ENCODE data around the gene PACSIN1.

- TF ChIP-seq ARNTL (CRISPR knock-in tag; IDR thresholded peaks at IDR 0.05; ENCODE audit: borderline replicate concordance, low read depth) (no peak), PPARA (CRISPR knock-in tag; IDR thresholded peaks at IDR 0.05; ENCODE audit: borderline replicate concordance) (no peak), PATZ1 (CRISPR knock-in tag; IDR thresholded peaks at IDR 0.05; ENCODE audit: borderline replicate concordance) (no peak), ZNF565 (CRISPR knock-in tag; conservative IDR thresholded peaks at IDR 0.05; ENCODE audit: low read depth) (no peak), ZFP30 (CRISPR knock-in tag; IDR thresholded peaks at IDR 0.05) (no peak)
Observed at GRCh38 chr6:34563513-34563870, 97.6 kb downstream of the PACSIN1 start.

Data from SK-N-SH treated with all-trans-retinoic acid at 6 μM for 48 hours (cell line).